ENCODE measurements around the gene CHADL.

GRCh38 chr22:41215409-41215808 lies 25.3 kb downstream of the CHADL start:
- TF ChIP-seq, protein P1, sequence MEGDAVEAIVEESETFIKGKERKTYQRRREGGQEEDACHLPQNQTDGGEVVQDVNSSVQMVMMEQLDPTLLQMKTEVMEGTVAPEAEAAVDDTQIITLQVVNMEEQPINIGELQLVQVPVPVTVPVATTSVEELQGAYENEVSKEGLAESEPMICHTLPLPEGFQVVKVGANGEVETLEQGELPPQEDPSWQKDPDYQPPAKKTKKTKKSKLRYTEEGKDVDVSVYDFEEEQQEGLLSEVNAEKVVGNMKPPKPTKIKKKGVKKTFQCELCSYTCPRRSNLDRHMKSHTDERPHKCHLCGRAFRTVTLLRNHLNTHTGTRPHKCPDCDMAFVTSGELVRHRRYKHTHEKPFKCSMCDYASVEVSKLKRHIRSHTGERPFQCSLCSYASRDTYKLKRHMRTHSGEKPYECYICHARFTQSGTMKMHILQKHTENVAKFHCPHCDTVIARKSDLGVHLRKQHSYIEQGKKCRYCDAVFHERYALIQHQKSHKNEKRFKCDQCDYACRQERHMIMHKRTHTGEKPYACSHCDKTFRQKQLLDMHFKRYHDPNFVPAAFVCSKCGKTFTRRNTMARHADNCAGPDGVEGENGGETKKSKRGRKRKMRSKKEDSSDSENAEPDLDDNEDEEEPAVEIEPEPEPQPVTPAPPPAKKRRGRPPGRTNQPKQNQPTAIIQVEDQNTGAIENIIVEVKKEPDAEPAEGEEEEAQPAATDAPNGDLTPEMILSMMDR (IDR thresholded peaks at IDR 0.05), result no peak
- no peak for TF ChIP-seq POLR2A (IDR thresholded peaks at IDR 0.05)

Measured in adrenal gland (tissue), 5 donors.